Measurements from ENCODE around the gene PGBD5.

- TF ChIP-seq CTCF (conservative IDR thresholded peaks at IDR 0.05; ENCODE audit: low read length), result no peak
- no peak for TF ChIP-seq EZH2phosphoT487 (IDR thresholded peaks at IDR 0.05; ENCODE audit: borderline replicate concordance, low read depth, low read length)
Observed at GRCh38 chr1:230291731-230292620, 134.2 kb downstream of the PGBD5 start.

All from OCI-LY7 (cell line).